GM18498 (cell line): ENCODE measurements around the gene CCDC12.

Experiments
- ATAC-seq: cut with Tn5 transposase; IDR thresholded peaks from one replicate; pipeline ENCODE4 v1.9.1; 2021; ENCODE audit warnings: mild to moderate bottlenecking, moderate library complexity; ENCODE audit not compliant: unreplicated experiment

Gene CCDC12

GRCh38 chr3:46895761-46896160 is 80.8 kb downstream of the CCDC12 start:
- no peak for ATAC-seq

GRCh38 chr3:46895204-46895660 is 81.3 kb downstream of the CCDC12 start:
- ATAC-seq = no peak

- ATAC-seq = no peak
These were observed 82.3 kb downstream of the CCDC12 start for GRCh38 chr3:46894256-46894655.

- no peak for ATAC-seq
These were observed 82.8 kb downstream of the CCDC12 start for GRCh38 chr3:46893763-46894162.

- no peak for ATAC-seq
These were observed 83.3 kb downstream of the CCDC12 start for GRCh38 chr3:46893146-46893748.

GRCh38 chr3:46892285-46893145 is 84.0 kb downstream of the CCDC12 start:
- peak; percentile 60 for ATAC-seq

GRCh38 chr3:46891132-46891531 is 85.4 kb downstream of the CCDC12 start:
- ATAC-seq = no peak

GRCh38 chr3:46890132-46890531 is 86.4 kb downstream of the CCDC12 start:
- no peak for ATAC-seq

- no peak for ATAC-seq
These were observed 87.0 kb downstream of the CCDC12 start for GRCh38 chr3:46889381-46890110.

- no peak for ATAC-seq
These were observed 87.8 kb downstream of the CCDC12 start for GRCh38 chr3:46888705-46889104.

GRCh38 chr3:46887980-46888494 is 88.5 kb downstream of the CCDC12 start:
- ATAC-seq = no peak

- ATAC-seq = no peak
These were observed 90.9 kb downstream of the CCDC12 start for GRCh38 chr3:46885612-46886011.

GRCh38 chr3:46884929-46885328 is 91.6 kb downstream of the CCDC12 start:
- ATAC-seq = no peak

- ATAC-seq = no peak
These were observed 92.1 kb downstream of the CCDC12 start for GRCh38 chr3:46884427-46884826.

GRCh38 chr3:46883830-46884185 is 92.7 kb downstream of the CCDC12 start:
- no peak for ATAC-seq

- no peak for ATAC-seq
These were observed 93.3 kb downstream of the CCDC12 start for GRCh38 chr3:46883054-46883829.

- ATAC-seq = no peak
These were observed 94.0 kb downstream of the CCDC12 start for GRCh38 chr3:46882377-46883053.

- ATAC-seq = no peak
These were observed 94.8 kb downstream of the CCDC12 start for GRCh38 chr3:46881596-46882376.

GRCh38 chr3:46880884-46881595 is 95.5 kb downstream of the CCDC12 start:
- ATAC-seq = no peak
